ENCODE data around the gene KATNBL1. TPM values are rescaled to one million over a fixed set of nuclear protein-coding genes. Genes with fewer than 3 reads are reported as not detected.

The KATNBL1 gene
- total and polyA plus RNA-seq, 7 experiments from 2014 or later: 21.8 to 41.1 (median 33.0) TPM

GRCh38 chr15:34107315-34107714, 102.6 kb downstream of the KATNBL1 start:
- POLR2A ChIA-PET: no interaction called here
- Mint-ChIP-seq H3K27ac (no peak overlapping the region), H3K36me3 (peaks cover 5 to 19% (median 9%) of the 10 kb centered on the region in 5 donors), H3K4me3 (no peak overlapping the region), H3K27me3 (peaks cover 0 to 1% (median 0%) of the 10 kb centered on the region in 5 donors), H3K9me3 (peaks cover 0 to 31% (median 9%) of the 10 kb centered on the region in 11 donors), H3K4me1 (peaks cover 0 to 20% (median 13%) of the 10 kb centered on the region in 7 donors)
- no peaks in the 10 kb centered on the region for H3K9me3 ChIP-seq (ENCODE audit: control insufficient read depth in 2 of 3, low read length in 3 of 3)
- intact Hi-C loops (cut with micrococcal nuclease): no loop called here
- H3K4me1 ChIP-seq (ENCODE audit: control insufficient read depth in 2 of 2, insufficient read depth in 2 of 2, low read length in 2 of 2): peaks cover 5 to 9% of the 10 kb centered on the region in 2 donors
- no peak for ATAC-seq
- no peaks in the 10 kb centered on the region for H3K36me3 ChIP-seq (ENCODE audit: control insufficient read depth in 2 of 3, insufficient read depth in 3 of 3, low read length in 3 of 3)
- H3K27ac ChIP-seq (ENCODE audit: low read depth, low read length): no peak overlapping the region
- no peak for DNase-seq
- H3K4me3 ChIP-seq (ENCODE audit: low read length): no peak overlapping the region
- H3K27me3 ChIP-seq (ENCODE audit: control insufficient read depth in 2 of 2, insufficient read depth in 2 of 2, low read length in 2 of 2): no peaks in the 10 kb centered on the region
- CTCF ChIA-PET: no interaction called here

- no peak for DNase-seq
- Histone ChIP-seq H3K36me3 (ENCODE audit: control insufficient read depth in 2 of 3, insufficient read depth in 3 of 3, low read length in 3 of 3) (peaks cover 0 to 2% (median 0%) of the 10 kb centered on the region in 3 experiments), H3K27ac (ENCODE audit: low read depth, low read length) (no peak overlapping the region), H3K4me1 (ENCODE audit: control insufficient read depth in 2 of 2, insufficient read depth in 2 of 2, low read length in 2 of 2) (peaks cover 7 to 10% of the 10 kb centered on the region in 2 donors), H3K27me3 (ENCODE audit: control insufficient read depth in 2 of 2, insufficient read depth in 2 of 2, low read length in 2 of 2) (no peaks in the 10 kb centered on the region), H3K9me3 (ENCODE audit: control insufficient read depth in 2 of 3, low read length in 3 of 3) (no peaks in the 10 kb centered on the region), H3K4me3 (ENCODE audit: low read length) (no peak overlapping the region)
- H3K4me3 Mint-ChIP-seq: no peak overlapping the region
- H3K27me3 Mint-ChIP-seq: peaks cover 0 to 3% (median 0%) of the 10 kb centered on the region in 5 donors
- peaks cover 5 to 26% (median 9%) of the 10 kb centered on the region in 5 donors for H3K36me3 Mint-ChIP-seq
- CTCF ChIA-PET: interaction anchor here (1.0 kb wide), 1 partner anchor 103 kb away, joined by 3 read pairs; no protein-coding TSS in a partner anchor
- H3K9me3 Mint-ChIP-seq: peaks cover 0 to 38% (median 11%) of the 10 kb centered on the region in 11 donors
- intact Hi-C loops (cut with micrococcal nuclease): no loop called here
- no peak overlapping the region for H3K27ac Mint-ChIP-seq
- peaks cover 0 to 28% (median 22%) of the 10 kb centered on the region in 7 donors for H3K4me1 Mint-ChIP-seq
- POLR2A ChIA-PET: no interaction called here
- no peak for ATAC-seq
Observed at GRCh38 chr15:34106423-34106822, 103.5 kb downstream of the KATNBL1 start.

GRCh38 chr15:34102175-34102925, 107.5 kb downstream of the KATNBL1 start:
- Mint-ChIP-seq H3K4me1 (peaks cover 15 to 54% (median 44%) of the 10 kb centered on the region in 7 donors), H3K9me3 (peaks cover 0 to 38% (median 11%) of the 10 kb centered on the region in 11 donors), H3K36me3 (peaks cover 5 to 26% (median 13%) of the 10 kb centered on the region in 5 donors), H3K4me3 (peak overlapping the region; percentile 91 to 100 (median 96)), H3K27me3 (peaks cover 0 to 3% (median 0%) of the 10 kb centered on the region in 5 donors), H3K27ac (peak overlapping the region; percentile 97 to 100 (median 98))
- ATAC-seq: no peak
- POLR2A ChIA-PET: interaction anchor here (0.6 to 1.4 kb wide), 19 partner anchors 8 to 1416 kb away, joined by 3 to 23 read pairs (median 5); partner anchors contain the start of genes AVEN, EMC4, GOLGA8B and KATNBL1
- CTCF ChIA-PET: no interaction called here
- peaks cover 0 to 5% (median 0%) of the 10 kb centered on the region in 3 experiments for H3K36me3 ChIP-seq (ENCODE audit: control insufficient read depth in 2 of 3, insufficient read depth in 3 of 3, low read length in 3 of 3)
- DNase-seq: no peak
- H3K9me3 ChIP-seq (ENCODE audit: control insufficient read depth in 2 of 3, low read length in 3 of 3): no peaks in the 10 kb centered on the region
- peaks cover 16 to 27% of the 10 kb centered on the region in 2 donors for H3K4me1 ChIP-seq (ENCODE audit: control insufficient read depth in 2 of 2, insufficient read depth in 2 of 2, low read length in 2 of 2)
- intact Hi-C loops (cut with micrococcal nuclease): loop anchor here (1.0 to 5.0 kb wide), 5 partner anchors 241 to 1445 kb away; partner anchors contain the start of genes GOLGA8B (in 2 of the 2), AQR (in 1 of the 2), DPH6 (in 1 of the 2) and NOP10 (in 1 of the 2)
- no peaks in the 10 kb centered on the region for H3K27me3 ChIP-seq (ENCODE audit: control insufficient read depth in 2 of 2, insufficient read depth in 2 of 2, low read length in 2 of 2)
- H3K4me3 ChIP-seq (ENCODE audit: low read length): peak overlapping the region; percentile 66
- H3K27ac ChIP-seq (ENCODE audit: low read depth, low read length): peak overlapping the region; percentile 89

DNA sequence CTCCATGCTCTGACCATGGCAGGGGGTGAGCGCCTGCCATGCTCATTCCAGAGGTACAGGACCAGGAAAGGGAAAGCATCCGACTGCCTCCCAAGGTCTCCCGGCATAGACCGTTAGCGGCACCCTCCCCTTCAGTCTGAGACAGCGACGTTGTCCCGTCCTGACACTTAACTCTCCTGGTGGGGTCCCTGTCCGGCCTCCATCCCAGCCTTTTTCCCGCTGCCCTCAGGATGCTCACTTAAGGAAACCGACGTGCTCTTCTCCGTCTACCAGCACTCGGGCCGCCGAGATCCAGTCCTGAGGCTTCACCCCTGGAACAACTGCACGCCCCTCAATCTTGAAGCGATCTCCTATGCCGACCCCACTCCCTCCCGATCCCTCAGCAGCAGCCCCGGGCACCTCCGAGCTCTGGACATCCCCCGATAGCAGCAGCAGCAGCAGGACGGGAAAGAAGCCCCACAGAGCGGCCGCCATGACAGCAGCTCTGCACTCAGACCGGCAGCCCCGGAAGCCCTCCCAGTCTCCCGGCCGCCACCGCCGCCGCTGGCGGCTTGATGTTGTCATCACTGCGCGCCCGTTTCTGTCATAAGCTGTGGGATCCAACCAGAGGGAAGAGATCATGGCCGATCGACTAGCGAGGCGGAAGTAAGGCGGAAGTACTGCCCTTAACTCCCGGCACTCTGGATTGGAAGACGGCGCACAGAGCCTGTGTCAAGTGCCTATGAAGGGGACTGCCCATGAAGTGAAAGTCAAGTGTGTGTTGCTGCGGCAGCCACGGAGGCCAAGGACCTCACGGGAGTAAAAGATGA, 108.3 kb downstream of the KATNBL1 start, which contains the start of the genes EMC7 and PGBD4:
Gene EMC7, minus strand, starts transcription at position 497 of the 809 bp plus-strand sequence. Its CDS starts 23 bp downstream, at position 474.
Gene PGBD4, plus strand, starts transcription at position 718 of the 809 bp plus-strand sequence. CDS start 449 bp downstream, outside the sequence.
- H3K27ac ChIP-seq (ENCODE audit: low read depth, low read length): peak within 1 kb of the TSS; percentile 96
- ATAC-seq (peak; percentile 99), DNase-seq (peak; percentile 98 to 99 (median 99))
- peaks cover 0 to 5% (median 0%) of the 10 kb centered on the region in 3 experiments for H3K36me3 ChIP-seq (ENCODE audit: control insufficient read depth in 2 of 3, insufficient read depth in 3 of 3, low read length in 3 of 3)
- peak within 1 kb of the TSS; percentile 97 to 100 (median 98) for H3K27ac Mint-ChIP-seq
- peaks cover 15 to 56% (median 45%) of the 10 kb centered on the region in 7 donors for H3K4me1 Mint-ChIP-seq
- intact Hi-C loops (cut with micrococcal nuclease): loop anchor here (1.0 to 5.0 kb wide), 11 partner anchors 63 to 1446 kb away; partner anchors contain the start of genes EMC4 (in 2 of the 2), GOLGA8B (in 2 of the 2), LPCAT4 (in 2 of the 2) and AQR (in 1 of the 2)
- H3K4me3 Mint-ChIP-seq: peak within 1 kb of the TSS; percentile 91 to 100 (median 96)
- peaks cover 5 to 26% (median 13%) of the 10 kb centered on the region in 5 donors for H3K36me3 Mint-ChIP-seq
- CTCF ChIA-PET: no interaction called here
- H3K4me1 ChIP-seq (ENCODE audit: control insufficient read depth in 2 of 2, insufficient read depth in 2 of 2, low read length in 2 of 2): peaks cover 16 to 27% of the 10 kb centered on the region in 2 donors
- peak within 1 kb of the TSS; percentile 66 for H3K4me3 ChIP-seq (ENCODE audit: low read length)
- POLR2A ChIA-PET: interaction anchor here (0.6 to 1.3 kb wide), 11 partner anchors 9 to 886 kb away, joined by 3 to 23 read pairs (median 5); partner anchors contain the start of genes AVEN, EMC4, KATNBL1 and LPCAT4
- H3K27me3 ChIP-seq (ENCODE audit: control insufficient read depth in 2 of 2, insufficient read depth in 2 of 2, low read length in 2 of 2): no peaks in the 10 kb centered on the region
- peaks cover 0 to 3% (median 0%) of the 10 kb centered on the region in 5 donors for H3K27me3 Mint-ChIP-seq
- peaks cover 0 to 38% (median 11%) of the 10 kb centered on the region in 11 donors for H3K9me3 Mint-ChIP-seq
- H3K9me3 ChIP-seq (ENCODE audit: control insufficient read depth in 2 of 3, low read length in 3 of 3): no peaks in the 10 kb centered on the region

GRCh38 chr15:34099914-34100313, 110.0 kb downstream of the KATNBL1 start:
- intact Hi-C loops (cut with micrococcal nuclease): loop anchor here in 1 of 2 donors (5.0 kb wide), 2 partner anchors 867 to 1447 kb away; partner anchors contain the start of genes AQR and DPH6

More at GRCh38 chr15:34099914-34100313, 110.0 kb downstream of the KATNBL1 start:
- Histone ChIP-seq H3K27me3 (ENCODE audit: control insufficient read depth in 2 of 2, insufficient read depth in 2 of 2, low read length in 2 of 2) (no peaks in the 10 kb centered on the region), H3K9me3 (ENCODE audit: control insufficient read depth in 2 of 3, low read length in 3 of 3) (no peaks in the 10 kb centered on the region), H3K4me1 (ENCODE audit: control insufficient read depth in 2 of 2, insufficient read depth in 2 of 2, low read length in 2 of 2) (peaks cover 16 to 27% of the 10 kb centered on the region in 2 donors), H3K36me3 (ENCODE audit: control insufficient read depth in 2 of 3, insufficient read depth in 3 of 3, low read length in 3 of 3) (peaks cover 0 to 9% (median 4%) of the 10 kb centered on the region in 3 experiments), H3K27ac (ENCODE audit: low read depth, low read length) (peak overlapping the region; percentile 96), H3K4me3 (ENCODE audit: low read length) (no peak overlapping the region)
- DNase-seq (no peak), ATAC-seq (no peak)
- ChIA-PET POLR2A (interaction anchor here (0.6 kb wide), 1 partner anchor 11 kb away, joined by 3 read pairs; no protein-coding TSS in a partner anchor), CTCF (interaction anchor here (0.7 kb wide), 1 partner anchor 36 kb away, joined by 3 read pairs; no protein-coding TSS in a partner anchor)
- peaks cover 1 to 22% (median 16%) of the 10 kb centered on the region in 5 donors for H3K36me3 Mint-ChIP-seq
- peaks cover 0 to 3% (median 0%) of the 10 kb centered on the region in 5 donors for H3K27me3 Mint-ChIP-seq
- peak overlapping the region in 7 of 9 donors; percentile 26 to 75 (median 36) for H3K27ac Mint-ChIP-seq
- H3K9me3 Mint-ChIP-seq: peaks cover 0 to 24% (median 6%) of the 10 kb centered on the region in 11 donors
- peak overlapping the region; percentile 54 to 100 (median 69) for H3K4me3 Mint-ChIP-seq
- H3K4me1 Mint-ChIP-seq: peaks cover 15 to 60% (median 48%) of the 10 kb centered on the region in 7 donors
